HG02943 (cell line): Measurements from ENCODE around the gene CTXND2.
A peak's percentile ranks its signal among the peaks of the same experiment; 100 is the strongest.
"Not testable (repeated sequence)": the region's sequence is repeated elsewhere in the genome, so short reads cannot be mapped to it uniquely, and the experiment has no call there.

Source experiments
- ATAC-seq: cut with Tn5 transposase; IDR thresholded peaks from one replicate; pipeline ENCODE4 v1.9.1; 2021; ENCODE audit warnings: mild to moderate bottlenecking, low read depth, moderate library complexity; ENCODE audit not compliant: unreplicated experiment

CTXND2 gene

GRCh38 chr1:150888727-150889126 lies 1.8 kb downstream of the CTXND2 start:
- no peak for ATAC-seq

- ATAC-seq: no peak
Observed at GRCh38 chr1:150890033-150890416, 3.1 kb downstream of the CTXND2 start.

GRCh38 chr1:150893336-150893913 lies 6.5 kb downstream of the CTXND2 start:
- no peak for ATAC-seq

- ATAC-seq: no peak
Observed at GRCh38 chr1:150895618-150896017, 8.7 kb downstream of the CTXND2 start.

- ATAC-seq: not testable (repeated sequence)
Observed at GRCh38 chr1:150899795-150900194, 12.9 kb downstream of the CTXND2 start.

GRCh38 chr1:150902346-150902745 lies 15.4 kb downstream of the CTXND2 start:
- ATAC-seq: no peak

- no peak for ATAC-seq
Observed at GRCh38 chr1:150902751-150903150, 15.8 kb downstream of the CTXND2 start.

- ATAC-seq: no peak
Observed at GRCh38 chr1:150905301-150905700, 18.4 kb downstream of the CTXND2 start.

- no peak for ATAC-seq
Observed at GRCh38 chr1:150906329-150906728, 19.4 kb downstream of the CTXND2 start.

- no peak for ATAC-seq
Observed at GRCh38 chr1:150906813-150907212, 19.9 kb downstream of the CTXND2 start.

GRCh38 chr1:150909585-150910180 lies 22.7 kb downstream of the CTXND2 start:
- ATAC-seq: no peak

GRCh38 chr1:150912623-150913022 lies 25.7 kb downstream of the CTXND2 start:
- ATAC-seq: no peak

- no peak for ATAC-seq
Observed at GRCh38 chr1:150917387-150917786, 30.5 kb downstream of the CTXND2 start.

GRCh38 chr1:150922519-150922975 lies 35.6 kb downstream of the CTXND2 start:
- no peak for ATAC-seq

- ATAC-seq: no peak
Observed at GRCh38 chr1:150925080-150925479, 38.1 kb downstream of the CTXND2 start.

GRCh38 chr1:150926097-150926741 lies 39.3 kb downstream of the CTXND2 start, which contains the start of gene SETDB1:
TSS of gene SETDB1 (plus strand) at chr1:150926363. CDS start at chr1:150927715, 1,352 bp downstream.
- ATAC-seq: peak; percentile 93

GRCh38 chr1:150927624-150928023 lies 40.7 kb downstream of the CTXND2 start:
- ATAC-seq: no peak

GRCh38 chr1:150928286-150928685 lies 41.4 kb downstream of the CTXND2 start:
- ATAC-seq: no peak

- ATAC-seq: not testable (repeated sequence)
Observed at GRCh38 chr1:150928775-150929174, 41.8 kb downstream of the CTXND2 start.

- ATAC-seq: no peak
Observed at GRCh38 chr1:150931773-150932172, 44.8 kb downstream of the CTXND2 start.

GRCh38 chr1:150944856-150945255 lies 57.9 kb downstream of the CTXND2 start:
- ATAC-seq: no peak

GRCh38 chr1:150954708-150955107 lies 67.8 kb downstream of the CTXND2 start:
- ATAC-seq: no peak
